ENCODE data around the gene LIN7B.

The LIN7B gene

GRCh38 chr19:49150106-49150943 is 36.2 kb downstream of the LIN7B start (continued):
- TF ChIP-seq SCRT1 (tag by site-specific recombination; IDR thresholded peaks at IDR 0.05; ENCODE audit: borderline replicate concordance), result no peak
- no peak for TF ChIP-seq ZNF266 (tag by site-specific recombination; IDR thresholded peaks at IDR 0.05; ENCODE audit: low read depth)
- TF ChIP-seq KLF10 (tag by site-specific recombination; IDR thresholded peaks at IDR 0.05), result peak; percentile 46; the same call in 1 of the 2 replicates
- TF ChIP-seq ZNF324 (tag by site-specific recombination; IDR thresholded peaks at IDR 0.05), result 0 out of 2 replicates have a peak, but pooled peaks have one; percentile 14
- TF ChIP-seq SETDB1 (IDR thresholded peaks at IDR 0.05; ENCODE audit: insufficient read length, low read length), result no peak
- TF ChIP-seq BCL11A (tag by site-specific recombination; IDR thresholded peaks at IDR 0.05; ENCODE audit: low read depth), result no peak
- no peak for TF ChIP-seq ZNF26 (tag by site-specific recombination; IDR thresholded peaks at IDR 0.05)
- TF ChIP-seq ZIC2 (tag by site-specific recombination; IDR thresholded peaks at IDR 0.05), result peak; percentile 59
- TF ChIP-seq HOXA7 (CRISPR knock-in tag; IDR thresholded peaks at IDR 0.05; ENCODE audit: borderline replicate concordance), result no peak
- TF ChIP-seq ZNF692 (tag by site-specific recombination; IDR thresholded peaks at IDR 0.05), result peak; percentile 78
- no peak for TF ChIP-seq ZNF747 (tag by site-specific recombination; IDR thresholded peaks at IDR 0.05)
- TF ChIP-seq ELK4 (IDR thresholded peaks at IDR 0.05; ENCODE audit: borderline replicate concordance, low read depth, low read length), result no peak
- TF ChIP-seq ZNF10 (tag by site-specific recombination; IDR thresholded peaks at IDR 0.05), result no peak
- peak; percentile 90 for TF ChIP-seq KLF16 (tag by site-specific recombination; IDR thresholded peaks at IDR 0.05)
- no peak for TF ChIP-seq REPIN1 (tag by site-specific recombination; IDR thresholded peaks at IDR 0.05; ENCODE audit: low read depth)
- TF ChIP-seq ZNF184 (tag by site-specific recombination; IDR thresholded peaks at IDR 0.05), result no peak
- 0 out of 2 replicates have a peak, but pooled peaks have one; percentile 21 for TF ChIP-seq ZNF785 (tag by site-specific recombination; IDR thresholded peaks at IDR 0.05)
- TF ChIP-seq ZNF513 (tag by site-specific recombination; IDR thresholded peaks at IDR 0.05), result peak; percentile 61
- no peak for TF ChIP-seq ZNF112 (tag by site-specific recombination; IDR thresholded peaks at IDR 0.05)
- peak; percentile 84 for TF ChIP-seq KLF9 (tag by site-specific recombination; IDR thresholded peaks at IDR 0.05; ENCODE audit: low read depth)
- TF ChIP-seq ZNF514 (tag by site-specific recombination; IDR thresholded peaks at IDR 0.05), result no peak
- no peak for TF ChIP-seq ZNF654 (tag by site-specific recombination; IDR thresholded peaks at IDR 0.05; ENCODE audit: low read depth)
- TF ChIP-seq ZNF664 (tag by site-specific recombination; IDR thresholded peaks at IDR 0.05), result 0 out of 2 replicates have a peak, but pooled peaks have one; percentile 2
- TF ChIP-seq ZNF555 (tag by site-specific recombination; conservative IDR thresholded peaks at IDR 0.05), result no peak
- no peak for TF ChIP-seq ZNF274 (IDR thresholded peaks at IDR 0.05; ENCODE audit: low read length)
- TF ChIP-seq ZNF274 (tag by site-specific recombination; IDR thresholded peaks at IDR 0.05; ENCODE audit: borderline replicate concordance), result no peak
- TF ChIP-seq ZNF596 (tag by site-specific recombination; IDR thresholded peaks at IDR 0.05), result no peak
- TF ChIP-seq PRDM6 (tag by site-specific recombination; IDR thresholded peaks at IDR 0.05), result no peak
- no peak for TF ChIP-seq YY1 (tag by site-specific recombination; IDR thresholded peaks at IDR 0.05)
- no peak for TF ChIP-seq BCL6B (tag by site-specific recombination; IDR thresholded peaks at IDR 0.05)
- peak; percentile 61; the same call in 1 of the 2 replicates for TF ChIP-seq ZBTB17 (tag by site-specific recombination; IDR thresholded peaks at IDR 0.05)
- TF ChIP-seq MYNN (tag by site-specific recombination; IDR thresholded peaks at IDR 0.05; ENCODE audit: borderline replicate concordance), result no peak

Data from HEK293 (cell line).